Measurements from ENCODE around the gene TMEM150B. TPM values are rescaled to one million over a fixed set of nuclear protein-coding genes. Genes with fewer than 3 reads are reported as not detected.
A peak's percentile ranks its signal among the peaks of the same experiment; 100 is the strongest.

TMEM150B gene, protein sequence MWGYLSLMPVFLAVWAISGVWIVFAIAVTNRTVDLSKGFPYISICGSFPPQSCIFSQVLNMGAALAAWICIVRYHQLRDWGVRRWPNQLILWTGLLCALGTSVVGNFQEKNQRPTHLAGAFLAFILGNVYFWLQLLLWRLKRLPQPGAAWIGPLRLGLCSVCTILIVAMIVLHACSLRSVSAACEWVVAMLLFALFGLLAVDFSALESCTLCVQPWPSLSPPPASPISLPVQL
- total RNA-seq: not detected in 2 replicates
- not detected for polyA plus RNA-seq (2012)

DNA sequence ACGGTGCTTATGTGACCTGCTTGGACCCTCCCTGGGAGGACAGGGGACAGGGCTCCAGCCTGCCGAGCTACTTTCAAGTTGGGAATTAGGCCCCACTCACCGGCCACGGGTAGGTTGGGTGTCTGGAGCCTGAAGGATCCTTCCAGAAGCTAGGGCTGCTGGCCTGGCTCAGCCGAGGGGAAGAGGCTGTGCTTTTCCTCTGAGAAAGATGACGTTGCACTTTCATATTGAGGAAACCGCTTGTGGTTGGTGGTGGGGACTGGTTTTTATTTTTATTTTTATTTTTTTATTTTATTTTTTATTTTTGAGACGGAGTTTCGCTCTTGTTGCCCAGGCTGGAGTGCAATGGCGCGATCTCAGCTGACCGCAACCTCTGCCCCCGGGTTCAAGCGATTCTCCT, at the start of gene TMEM150B:
Gene TMEM150B (minus strand): TSS at position 170 of the 400 bp plus-strand sequence. CDS start 4,305 bp downstream, outside the sequence.
- DNase-seq (ENCODE audit: low read depth): no peak

- no peak for DNase-seq (ENCODE audit: low read depth)
These were observed 49.0 kb upstream of the TMEM150B start for GRCh38 chr19:55373993-55374757.

- DNase-seq (ENCODE audit: low read depth): no peak
These were observed 48.3 kb upstream of the TMEM150B start for GRCh38 chr19:55373306-55373992.

GRCh38 chr19:55372316-55373081, 47.4 kb upstream of the TMEM150B start:
- DNase-seq (ENCODE audit: low read depth): no peak

GRCh38 chr19:55370305-55370988, 45.3 kb upstream of the TMEM150B start, which contains the start of gene IL11:
TSS of gene IL11 (minus strand) at chr19:55370463. CDS start at chr19:55370310, 153 bp downstream.
- DNase-seq (ENCODE audit: low read depth): no peak

DNA sequence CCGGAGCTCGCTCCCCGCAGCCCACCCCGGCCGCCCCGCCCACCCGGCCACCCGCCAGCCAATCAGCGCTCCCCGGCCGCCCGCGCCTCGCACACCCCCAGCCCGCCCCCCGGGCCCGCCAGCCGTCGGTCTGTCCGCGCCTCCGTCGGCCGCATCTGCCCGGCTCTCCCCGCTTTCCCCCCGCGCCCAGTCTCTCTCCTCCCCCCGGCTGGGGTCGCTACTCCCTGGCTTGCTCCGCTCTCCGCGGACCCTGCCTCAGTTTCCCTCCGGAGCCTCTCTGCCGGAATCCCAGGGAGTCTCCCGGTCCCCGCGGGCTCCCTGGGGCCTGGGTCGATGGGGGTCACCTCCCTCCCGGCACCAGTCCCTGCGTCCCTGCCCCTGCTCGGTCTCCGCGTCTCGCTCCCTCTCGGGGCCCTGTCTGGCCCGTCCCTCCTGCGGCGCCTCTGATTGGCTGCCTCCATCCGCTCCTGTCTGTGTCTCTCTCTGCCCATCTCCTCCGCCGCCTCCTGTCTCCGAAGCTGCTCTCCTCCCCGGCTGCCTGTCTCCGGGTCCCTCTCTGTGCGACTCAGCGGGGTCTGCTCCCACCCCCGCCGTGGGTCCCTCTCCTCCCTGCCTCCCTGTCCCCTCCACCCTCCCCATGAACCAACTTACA, 44.6 kb upstream of the TMEM150B start:
- peak; percentile 40 for DNase-seq (ENCODE audit: low read depth)

DNA sequence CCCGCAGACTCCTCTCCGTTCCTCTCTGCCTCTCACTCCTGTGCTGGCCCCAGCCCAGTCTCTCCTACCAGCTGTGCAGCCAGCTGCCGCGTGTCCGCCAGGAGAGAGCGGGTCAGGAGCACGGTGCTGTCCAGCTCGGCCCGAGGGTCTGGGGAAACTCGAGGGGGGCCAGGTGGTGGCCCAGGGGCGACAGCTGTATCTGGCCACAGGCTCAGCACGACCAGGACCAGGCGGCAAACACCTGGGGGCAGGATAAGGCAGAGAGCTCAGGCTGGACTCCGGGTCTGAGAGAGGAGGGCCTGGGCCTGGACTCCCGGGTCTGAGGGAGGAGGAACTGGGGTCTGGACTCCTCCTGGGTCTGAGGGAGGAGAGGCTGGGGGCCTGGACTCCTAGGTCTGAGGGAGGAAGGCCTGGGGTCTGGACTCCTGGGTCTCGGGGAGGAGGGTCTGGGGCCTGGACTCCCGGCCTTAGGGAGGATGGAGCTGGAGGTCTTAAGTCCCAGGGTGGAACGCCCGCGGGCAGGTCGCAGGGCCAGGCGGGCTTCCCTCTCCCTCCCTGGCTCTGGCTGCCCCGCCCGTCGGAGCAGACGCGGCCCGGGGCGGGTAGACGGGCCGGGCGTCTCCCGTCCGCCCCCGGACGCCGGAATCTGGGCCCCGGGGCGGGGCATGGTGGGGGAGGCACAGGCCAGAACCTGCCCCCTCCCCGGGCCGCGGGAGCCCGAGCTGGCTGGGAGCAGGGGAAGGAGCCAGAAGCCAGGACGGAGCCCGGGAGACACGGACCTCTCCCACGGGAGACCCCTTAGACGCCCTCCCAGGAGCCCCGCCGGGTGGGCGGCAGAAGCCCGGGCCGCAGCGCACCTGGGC, 43.8 kb upstream of the TMEM150B start:
- DNase-seq (ENCODE audit: low read depth): no peak

GRCh38 chr19:55368106-55368505, 43.0 kb upstream of the TMEM150B start:
- DNase-seq (ENCODE audit: low read depth): no peak

DNA sequence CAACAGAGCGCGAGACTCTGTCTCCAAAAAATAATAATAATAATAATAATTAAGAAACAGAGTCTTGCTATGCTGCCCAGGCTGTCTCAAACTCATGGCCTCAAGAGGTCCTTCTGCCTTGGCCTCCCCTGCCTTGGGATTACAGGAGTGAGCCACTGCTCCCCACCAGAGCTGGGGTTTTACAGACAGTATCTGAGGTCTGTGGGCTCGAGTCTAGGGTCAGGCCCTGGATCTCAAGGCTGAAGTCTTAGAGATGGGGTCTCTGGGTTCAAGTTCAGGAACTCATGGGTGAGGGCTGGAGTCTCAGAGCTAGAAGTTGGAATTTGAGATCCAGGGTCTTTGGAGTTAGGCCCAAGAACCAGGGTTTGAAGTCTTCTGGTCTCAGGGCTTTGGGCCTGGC, 41.6 kb upstream of the TMEM150B start:
- no peak for DNase-seq (ENCODE audit: low read depth)

- no peak for DNase-seq (ENCODE audit: low read depth)
These were observed 40.8 kb upstream of the TMEM150B start for GRCh38 chr19:55365964-55366363.

DNA sequence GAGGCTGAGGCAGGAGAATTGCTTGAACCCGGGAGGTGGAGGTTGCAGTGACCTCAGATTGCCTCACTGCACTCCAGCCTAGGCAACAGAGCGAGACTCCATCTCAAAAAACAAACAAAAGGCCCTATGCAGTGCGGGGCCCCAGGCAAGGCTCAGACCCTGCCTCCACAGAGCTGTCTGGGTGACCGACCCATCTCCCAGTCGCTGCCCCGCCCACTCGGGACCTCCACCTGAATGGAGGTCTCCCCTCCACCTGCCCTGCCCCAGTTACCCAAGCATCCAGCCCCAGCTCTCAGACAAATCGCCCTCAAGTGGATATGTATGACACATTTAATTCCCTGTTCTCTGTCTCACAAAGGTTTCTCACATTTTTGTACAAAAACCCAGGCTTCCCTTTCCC, 40.1 kb upstream of the TMEM150B start:
- no peak for DNase-seq (ENCODE audit: low read depth)

- no peak for DNase-seq (ENCODE audit: low read depth)
These were observed 38.0 kb upstream of the TMEM150B start, which contains the start of gene GARIN5B for GRCh38 chr19:55362990-55363716. TSS of gene GARIN5B (minus strand) at chr19:55363260. CDS start at chr19:55363066, 194 bp downstream.

DNA sequence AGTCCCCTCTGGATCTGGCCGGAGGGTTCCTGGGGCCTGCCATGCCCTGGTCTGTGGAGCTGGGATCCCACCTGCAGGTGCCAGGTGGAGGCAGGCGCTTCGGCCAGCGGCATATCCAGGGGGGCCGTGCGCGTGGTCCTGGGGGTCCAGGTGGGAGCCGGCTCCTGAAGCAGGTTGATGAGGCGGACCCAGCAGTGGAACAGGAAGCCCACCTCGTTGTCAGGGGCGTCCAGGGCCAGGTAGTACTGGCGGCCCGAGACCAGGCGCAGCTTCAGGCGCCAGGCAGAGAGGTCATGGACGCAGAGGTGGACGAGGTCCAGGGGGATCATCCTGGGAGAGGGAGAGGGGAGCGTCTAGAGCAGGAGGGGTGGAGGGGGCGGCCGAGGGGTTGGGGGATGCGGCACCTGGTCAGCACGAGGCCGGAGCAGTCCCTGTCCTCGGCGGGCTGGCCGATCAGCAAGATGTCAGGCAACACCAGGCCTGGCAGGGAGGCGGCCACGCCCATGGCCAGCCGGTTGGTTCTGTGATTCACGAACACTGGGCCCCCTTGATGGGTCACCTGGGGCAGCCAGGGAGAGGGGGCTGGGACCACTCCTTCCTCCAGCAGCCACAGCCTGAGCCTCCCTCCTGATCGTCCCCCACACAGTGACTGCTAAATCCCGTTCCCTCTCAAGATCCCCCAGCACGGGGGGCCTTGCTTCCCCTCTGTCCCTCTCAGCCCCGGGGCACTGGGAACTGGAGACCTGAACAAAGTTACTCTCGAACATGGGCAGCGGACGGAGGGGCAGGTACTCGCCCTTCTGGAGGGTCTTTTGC, 37.2 kb upstream of the TMEM150B start:
- no peak for DNase-seq (ENCODE audit: low read depth)

GRCh38 chr19:55360902-55361301, 35.8 kb upstream of the TMEM150B start:
- no peak for DNase-seq (ENCODE audit: low read depth)

DNA sequence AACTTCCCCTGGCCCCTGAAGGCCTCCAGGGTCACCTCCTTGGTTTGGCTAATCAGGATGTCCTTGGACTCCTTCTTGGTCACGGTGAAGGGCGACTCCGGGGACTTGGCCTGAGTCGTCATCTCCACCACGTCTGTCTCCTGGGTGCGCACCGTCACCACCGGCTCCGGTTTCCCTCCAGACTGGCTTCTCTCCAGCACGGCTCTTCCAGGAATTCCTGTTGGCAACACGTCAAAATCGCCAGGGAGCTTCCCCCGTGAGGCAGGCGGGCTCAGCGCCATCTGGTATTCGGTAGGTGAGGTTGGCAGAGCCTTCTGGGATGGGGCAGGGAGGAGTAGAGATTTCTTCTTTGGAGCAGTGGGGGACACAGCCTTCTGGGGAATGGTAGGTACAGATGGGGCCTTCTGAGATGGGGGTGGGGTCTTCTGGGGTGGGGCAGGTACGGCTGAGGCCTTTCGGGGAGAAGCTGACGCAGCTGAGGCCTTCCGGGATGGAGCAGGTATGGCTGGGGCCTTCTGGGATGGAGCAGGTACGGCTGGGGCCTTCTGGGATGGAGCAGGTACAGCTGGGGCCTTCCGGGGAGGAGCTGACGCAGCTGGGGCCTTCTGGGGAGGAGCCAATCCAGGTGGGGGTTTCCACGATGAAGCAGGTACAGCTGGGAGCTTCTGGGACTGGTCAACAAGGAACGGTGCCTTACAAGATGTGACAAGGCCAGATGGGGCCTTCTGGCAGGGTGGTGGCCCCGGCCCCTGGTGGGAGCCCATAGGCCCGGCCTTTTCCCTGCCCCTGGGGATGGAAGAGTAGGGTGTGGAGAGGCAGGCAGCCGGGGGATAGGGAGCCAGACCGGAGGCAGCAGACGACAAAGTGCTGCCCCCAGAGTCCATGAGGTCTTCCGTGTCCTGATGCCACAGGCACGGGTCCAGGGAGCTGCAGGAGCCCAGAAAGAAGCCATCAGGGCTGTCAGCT, 34.1 kb upstream of the TMEM150B start:
- no peak for DNase-seq (ENCODE audit: low read depth)

DNA sequence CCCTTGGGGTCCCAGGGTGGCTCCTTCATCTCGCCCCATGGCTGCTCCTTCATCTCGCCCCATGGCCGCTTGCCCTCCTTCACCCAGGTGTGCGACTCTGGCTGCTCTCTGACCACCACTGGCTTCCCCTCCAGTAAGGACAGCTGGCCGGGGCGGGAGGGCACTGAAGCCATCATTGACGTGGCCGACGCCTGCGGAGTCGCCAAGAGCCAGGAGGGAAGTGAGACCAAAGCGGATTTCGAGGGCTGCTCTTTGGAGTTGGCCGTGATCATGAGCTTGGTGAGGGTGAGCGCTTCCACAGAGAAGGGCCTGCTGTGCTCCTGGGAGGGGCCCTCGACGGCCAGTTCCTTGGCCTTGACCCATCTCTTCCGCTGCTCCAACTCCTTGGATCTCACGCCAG, 33.4 kb upstream of the TMEM150B start:
- DNase-seq (ENCODE audit: low read depth): no peak
